Colonic mucosa (tissue), 4 donors: Measurements from ENCODE around the gene SYNDIG1. TPM values are rescaled to one million over a fixed set of nuclear protein-coding genes. Genes with fewer than 3 reads are reported as not detected.

Experiments
- DNase-seq: peaks from one replicate; pipeline ENCODE4 v3.0.0-alpha.2; 2020
- H3K27ac ChIP-seq: fragments of 200-600 bp; one replicate; pipeline ENCODE4 v1.8.0; 2021
- H3K27me3 ChIP-seq: fragments of 200-600 bp; one replicate; pipeline ENCODE4 v1.8.0; 2021
- H3K36me3 ChIP-seq: fragments of 200-600 bp; one replicate; pipeline ENCODE4 v1.8.0; 2021
- H3K4me1 ChIP-seq: fragments of 200-600 bp; one replicate; pipeline ENCODE4 v1.8.0; 2021; ENCODE audit warnings: mild to moderate bottlenecking
- H3K4me3 ChIP-seq: fragments of 200-600 bp; one replicate; pipeline ENCODE4 v1.8.0; 2021
- H3K9ac ChIP-seq, 2 donors: one replicate each; pipeline ENCODE4 v1.7.0; 2013; ENCODE audit warnings: control low read depth in 2 of 2, low read depth in 2 of 2, low read length in 2 of 2
- H3K9me3 ChIP-seq: fragments of 200-600 bp; one replicate; pipeline ENCODE4 v1.8.0; 2021
- CTCF ChIP-seq: fragments of 200-600 bp; IDR thresholded peaks from one replicate; pipeline ENCODE4 v1.8.0; 2022; ENCODE audit warnings: antibody characterized with exemption, mild to moderate bottlenecking
- intact Hi-C: fragments of 100-400 bp; cut with DNase I; formaldehyde crosslinking; loops from one replicate; pipeline ENCODE4 v1.14.1; 2022
- total RNA-seq, 2 donors: library from RNA; stranded (reverse); fragmentation: NEBNext Ultra II Directional in 1 of 2; extraction: Animal tissue kit (Norgen Biotek cat#: 25700) in 1 of 2; gene quantifications; one replicate each; pipeline ENCODE4 v1.2.1, GENCODE V29; 2021
- donor health status: healthy.
- donor health status: DM: no; HTN: no; CAD: no.
- donor health status: DM: no; HTN: no; CAD: no.

SYNDIG1 gene
- total RNA-seq, 2 donors from 2014 or later: 0.10 to 0.19 TPM

- no peaks in the 10 kb centered on the region for H3K9me3 ChIP-seq
- no peaks in the 10 kb centered on the region for H3K4me1 ChIP-seq
- H3K36me3 ChIP-seq: no peaks in the 10 kb centered on the region
- H3K9ac ChIP-seq: no peak overlapping the region
- no peak for DNase-seq
- H3K27ac ChIP-seq: no peak overlapping the region
- intact Hi-C loops: no loop called here
- H3K27me3 ChIP-seq: no peaks in the 10 kb centered on the region
- no peak for TF ChIP-seq CTCF
- H3K4me3 ChIP-seq: no peak overlapping the region
Measured at GRCh38 chr20:24638591-24639548, 169.4 kb downstream of the SYNDIG1 start.

- no peak for TF ChIP-seq CTCF
- Histone ChIP-seq H3K27ac (no peak overlapping the region), H3K4me3 (no peak overlapping the region), H3K9ac (no peak overlapping the region), H3K9me3 (no peaks in the 10 kb centered on the region), H3K36me3 (no peaks in the 10 kb centered on the region), H3K4me1 (no peaks in the 10 kb centered on the region), H3K27me3 (no peaks in the 10 kb centered on the region)
- intact Hi-C loops: no loop called here
- DNase-seq: no peak
Measured at GRCh38 chr20:24640276-24640675, 170.8 kb downstream of the SYNDIG1 start.

- Histone ChIP-seq H3K27me3 (no peaks in the 10 kb centered on the region), H3K9me3 (no peaks in the 10 kb centered on the region), H3K4me3 (no peak overlapping the region), H3K36me3 (no peaks in the 10 kb centered on the region), H3K9ac (no peak overlapping the region), H3K27ac (no peak overlapping the region), H3K4me1 (no peaks in the 10 kb centered on the region)
- no peak for DNase-seq
- intact Hi-C loops: no loop called here
- no peak for TF ChIP-seq CTCF
Measured at GRCh38 chr20:24640686-24641085, 171.3 kb downstream of the SYNDIG1 start.

- no peak overlapping the region for H3K9ac ChIP-seq
- H3K4me1 ChIP-seq: no peaks in the 10 kb centered on the region
- H3K4me3 ChIP-seq: no peak overlapping the region
- no peaks in the 10 kb centered on the region for H3K36me3 ChIP-seq
- H3K27ac ChIP-seq: no peak overlapping the region
- no peak for TF ChIP-seq CTCF
- DNase-seq: no peak
- no peaks in the 10 kb centered on the region for H3K9me3 ChIP-seq
- H3K27me3 ChIP-seq: no peaks in the 10 kb centered on the region
- intact Hi-C loops: no loop called here
Measured at GRCh38 chr20:24643731-24644626, 174.6 kb downstream of the SYNDIG1 start.

- H3K9me3 ChIP-seq: no peaks in the 10 kb centered on the region
- no peak for TF ChIP-seq CTCF
- H3K36me3 ChIP-seq: no peaks in the 10 kb centered on the region
- no peaks in the 10 kb centered on the region for H3K27me3 ChIP-seq
- intact Hi-C loops: no loop called here
- H3K4me1 ChIP-seq: no peaks in the 10 kb centered on the region
- no peak for DNase-seq
- H3K9ac ChIP-seq: no peak overlapping the region
- H3K4me3 ChIP-seq: no peak overlapping the region
- no peak overlapping the region for H3K27ac ChIP-seq
Measured at GRCh38 chr20:24646321-24646720, 176.9 kb downstream of the SYNDIG1 start.
